ENCODE measurements around the gene SHE.

The SHE gene

GRCh38 chr1:154478639-154479038 is 23.6 kb downstream of the SHE start:
- DNase-seq (ENCODE audit: low read depth): no peak

- DNase-seq (ENCODE audit: low read depth): no peak
These were observed 24.2 kb downstream of the SHE start for GRCh38 chr1:154478013-154478412.

- no peak for DNase-seq (ENCODE audit: low read depth)
These were observed 25.4 kb downstream of the SHE start for GRCh38 chr1:154476791-154477190.

- no peak for DNase-seq (ENCODE audit: low read depth)
These were observed 27.4 kb downstream of the SHE start for GRCh38 chr1:154474802-154475201.

- no peak for DNase-seq (ENCODE audit: low read depth)
These were observed 30.9 kb downstream of the SHE start for GRCh38 chr1:154471304-154471703.

GRCh38 chr1:154469844-154470560 is 32.2 kb downstream of the SHE start:
- no peak for DNase-seq (ENCODE audit: low read depth)

- no peak for DNase-seq (ENCODE audit: low read depth)
These were observed 33.5 kb downstream of the SHE start for GRCh38 chr1:154468535-154469250.

GRCh38 chr1:154467434-154468102 is 34.6 kb downstream of the SHE start:
- DNase-seq (ENCODE audit: low read depth): no peak

- DNase-seq (ENCODE audit: low read depth): no peak
These were observed 35.2 kb downstream of the SHE start for GRCh38 chr1:154466921-154467417.

GRCh38 chr1:154466206-154466605 is 36.0 kb downstream of the SHE start:
- no peak for DNase-seq (ENCODE audit: low read depth)

GRCh38 chr1:154465621-154466195 is 36.5 kb downstream of the SHE start:
- DNase-seq (ENCODE audit: low read depth): no peak

- DNase-seq (ENCODE audit: low read depth): no peak
These were observed 38.7 kb downstream of the SHE start for GRCh38 chr1:154463512-154463990.

GRCh38 chr1:154460695-154461260 is 41.4 kb downstream of the SHE start:
- no peak for DNase-seq (ENCODE audit: low read depth)

GRCh38 chr1:154459080-154459479 is 43.1 kb downstream of the SHE start:
- DNase-seq (ENCODE audit: low read depth): no peak

GRCh38 chr1:154456631-154457030 is 45.6 kb downstream of the SHE start:
- DNase-seq (ENCODE audit: low read depth): no peak

GRCh38 chr1:154454386-154455120 is 47.7 kb downstream of the SHE start:
- no peak for DNase-seq (ENCODE audit: low read depth)

GRCh38 chr1:154453574-154454352 is 48.4 kb downstream of the SHE start:
- DNase-seq (ENCODE audit: low read depth): no peak

- no peak for DNase-seq (ENCODE audit: low read depth)
These were observed 49.1 kb downstream of the SHE start for GRCh38 chr1:154453161-154453560.

- DNase-seq (ENCODE audit: low read depth): no peak
These were observed 53.8 kb downstream of the SHE start for GRCh38 chr1:154448331-154448811.

- no peak for DNase-seq (ENCODE audit: low read depth)
These were observed 55.4 kb downstream of the SHE start for GRCh38 chr1:154446789-154447188.

Data from HS-5 (cell line).